Measurements from ENCODE around the gene COQ10A. TPM values are rescaled to one million over a fixed set of nuclear protein-coding genes. Genes with fewer than 3 reads are reported as not detected.

COQ10A gene
- polyA plus RNA-seq, 1 donor (not counting 4 experiments of a cell fraction or from before 2014, with no cell fraction given), result 11.6 TPM

GRCh38 chr12:56248711-56249110 is 18.0 kb upstream of the COQ10A start:
- dilution Hi-C loops (cut with MboI; ENCODE audit: extremely low pct_ligation_motif_present, low sequenced_read_pairs), result no loop called here
- Histone ChIP-seq H3K79me2 (ENCODE audit: control insufficient read depth, insufficient read depth, low read length) (peaks cover 20% of the 10 kb centered on the region), H3K36me3 (ENCODE audit: control insufficient read depth in 2 of 2, extremely low read depth in 1 of 2, insufficient read depth in 2 of 2, low read length in 2 of 2) (peaks cover 54 to 55% of the 10 kb centered on the region in 2 experiments), H3K9me3 (ENCODE audit: control insufficient read depth, low read depth, low read length) (no peaks in the 10 kb centered on the region), H3K9me1 (ENCODE audit: control insufficient read depth, extremely low read depth, insufficient read depth, low read length) (no peaks in the 10 kb centered on the region), H3K4me2 (ENCODE audit: control insufficient read depth, extremely low read depth, insufficient read depth, low read depth, low read length) (no peak overlapping the region), H3K27me3 (ENCODE audit: control insufficient read depth, extremely low read depth, insufficient read depth, low read length) (no peaks in the 10 kb centered on the region), H3K4me3 (ENCODE audit: control insufficient read depth in 2 of 3, extremely low read depth in 1 of 3, insufficient read depth in 2 of 3, low read depth in 1 of 3, low read length in 3 of 3) (no peak overlapping the region), H2AFZ (ENCODE audit: control insufficient read depth, low read length) (no peak overlapping the region), H3K4me1 (ENCODE audit: control insufficient read depth, extremely low read depth, insufficient read depth, low read length) (no peaks in the 10 kb centered on the region), H3K27ac (ENCODE audit: control insufficient read depth, insufficient read depth, low read length) (no peak overlapping the region), H3K9ac (ENCODE audit: control insufficient read depth, extremely low read depth, insufficient read depth, low read length) (no peak overlapping the region), H4K20me1 (ENCODE audit: control insufficient read depth, extremely low read depth, insufficient read depth, low read length) (no peaks in the 10 kb centered on the region)
- no peak for TF ChIP-seq CTCF (optimal IDR thresholded peaks at IDR 0.05 in 1 of 3, IDR thresholded peaks at IDR 0.05 in 1 of 3, conservative IDR thresholded peaks at IDR 0.05 in 1 of 3; ENCODE audit: extremely low read depth in 1 of 3, insufficient read depth in 2 of 3, low read length in 3 of 3)
- no peak for TF ChIP-seq EZH2 (IDR thresholded peaks at IDR 0.05; ENCODE audit: low read length)
- DNase-seq (ENCODE audit: low read depth, low spot score) (no peak), FAIRE-seq (no peak)

DNA sequence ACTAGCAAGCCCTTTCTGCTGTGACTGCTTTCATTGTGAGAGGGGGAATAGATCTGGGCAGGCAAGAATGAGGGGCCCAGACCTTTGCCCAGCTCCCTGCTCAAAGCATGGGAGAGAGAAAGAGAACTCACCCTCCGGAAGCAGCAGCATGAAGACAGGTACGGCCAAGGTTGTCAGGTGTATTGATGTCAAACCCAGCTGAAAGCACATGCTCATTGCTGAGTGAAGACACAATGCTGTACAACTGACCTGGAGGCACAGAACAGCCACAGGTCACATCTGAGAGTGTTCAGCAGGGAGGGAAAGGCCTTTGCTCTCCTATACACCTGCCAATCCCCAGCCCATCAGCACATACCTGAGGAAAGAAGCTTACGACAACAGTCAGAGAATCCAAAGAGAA is 14.1 kb upstream of the COQ10A start:
- Histone ChIP-seq H3K27ac (ENCODE audit: control insufficient read depth, insufficient read depth, low read length) (no peak overlapping the region), H4K20me1 (ENCODE audit: control insufficient read depth, extremely low read depth, insufficient read depth, low read length) (no peaks in the 10 kb centered on the region), H3K9me3 (ENCODE audit: control insufficient read depth, low read depth, low read length) (no peaks in the 10 kb centered on the region), H3K9ac (ENCODE audit: control insufficient read depth, extremely low read depth, insufficient read depth, low read length) (no peak overlapping the region), H3K4me3 (ENCODE audit: control insufficient read depth in 2 of 3, extremely low read depth in 1 of 3, insufficient read depth in 2 of 3, low read depth in 1 of 3, low read length in 3 of 3) (no peak overlapping the region), H3K27me3 (ENCODE audit: control insufficient read depth, extremely low read depth, insufficient read depth, low read length) (no peaks in the 10 kb centered on the region), H3K36me3 (ENCODE audit: control insufficient read depth in 2 of 2, extremely low read depth in 1 of 2, insufficient read depth in 2 of 2, low read length in 2 of 2) (peaks cover 56 to 60% of the 10 kb centered on the region in 2 experiments), H2AFZ (ENCODE audit: control insufficient read depth, low read length) (no peak overlapping the region), H3K79me2 (ENCODE audit: control insufficient read depth, insufficient read depth, low read length) (peaks cover 53% of the 10 kb centered on the region), H3K4me1 (ENCODE audit: control insufficient read depth, extremely low read depth, insufficient read depth, low read length) (peaks cover 14% of the 10 kb centered on the region), H3K9me1 (ENCODE audit: control insufficient read depth, extremely low read depth, insufficient read depth, low read length) (peaks cover 3% of the 10 kb centered on the region), H3K4me2 (ENCODE audit: control insufficient read depth, extremely low read depth, insufficient read depth, low read depth, low read length) (no peak overlapping the region)
- TF ChIP-seq EZH2 (IDR thresholded peaks at IDR 0.05; ENCODE audit: low read length) (no peak), CTCF (optimal IDR thresholded peaks at IDR 0.05 in 1 of 3, IDR thresholded peaks at IDR 0.05 in 1 of 3, conservative IDR thresholded peaks at IDR 0.05 in 1 of 3; ENCODE audit: extremely low read depth in 1 of 3, insufficient read depth in 2 of 3, low read length in 3 of 3) (no peak)
- DNase-seq (ENCODE audit: low read depth, low spot score) (no peak), FAIRE-seq (no peak)
- dilution Hi-C loops (cut with MboI; ENCODE audit: extremely low pct_ligation_motif_present, low sequenced_read_pairs), result no loop called here
